A673 (cell line): ENCODE data around the gene SMIM38.

Experiments
- EZH2 ChIP-seq: fragments of 200-600 bp; sonication (generic); IDR thresholded peaks from 2 replicates; pipeline ENCODE4 v1.6.1; 2017; ENCODE audit warnings: borderline replicate concordance, low read depth, mild to moderate bottlenecking, mixed read lengths, antibody characterized with exemption, low read length; ENCODE audit not compliant: poor library complexity, severe bottlenecking
- TF ChIP-seq, protein P1 (sequence below): fragments of 300-800, 200-600 bp; sonication (generic); conservative IDR thresholded peaks from 2 replicates; pipeline ENCODE4 v1.5.1; 2017; ENCODE audit warnings: low read depth, mild to moderate bottlenecking, antibody characterized with exemption, low read length, moderate library complexity, mixed read lengths

DNA sequence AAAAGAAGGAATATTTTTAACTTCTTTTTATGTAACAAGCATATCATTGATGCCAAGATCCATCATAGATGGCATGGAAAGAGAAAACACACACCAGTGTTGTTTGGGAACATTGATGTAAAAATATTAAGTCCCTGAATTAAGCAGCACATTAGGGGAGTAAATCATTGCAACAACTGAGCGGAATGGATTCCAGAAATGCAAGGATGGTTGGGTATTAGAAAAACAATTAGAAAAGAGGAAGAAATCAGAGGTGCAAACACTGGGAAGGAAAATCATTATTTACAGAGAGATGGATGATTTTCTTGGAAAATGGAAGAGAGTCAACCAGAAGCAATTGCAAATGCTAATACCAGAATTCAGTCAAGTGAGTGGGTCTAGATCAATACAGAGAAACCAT lies 8.1 kb downstream of the SMIM38 start:
- TF ChIP-seq, protein P1, sequence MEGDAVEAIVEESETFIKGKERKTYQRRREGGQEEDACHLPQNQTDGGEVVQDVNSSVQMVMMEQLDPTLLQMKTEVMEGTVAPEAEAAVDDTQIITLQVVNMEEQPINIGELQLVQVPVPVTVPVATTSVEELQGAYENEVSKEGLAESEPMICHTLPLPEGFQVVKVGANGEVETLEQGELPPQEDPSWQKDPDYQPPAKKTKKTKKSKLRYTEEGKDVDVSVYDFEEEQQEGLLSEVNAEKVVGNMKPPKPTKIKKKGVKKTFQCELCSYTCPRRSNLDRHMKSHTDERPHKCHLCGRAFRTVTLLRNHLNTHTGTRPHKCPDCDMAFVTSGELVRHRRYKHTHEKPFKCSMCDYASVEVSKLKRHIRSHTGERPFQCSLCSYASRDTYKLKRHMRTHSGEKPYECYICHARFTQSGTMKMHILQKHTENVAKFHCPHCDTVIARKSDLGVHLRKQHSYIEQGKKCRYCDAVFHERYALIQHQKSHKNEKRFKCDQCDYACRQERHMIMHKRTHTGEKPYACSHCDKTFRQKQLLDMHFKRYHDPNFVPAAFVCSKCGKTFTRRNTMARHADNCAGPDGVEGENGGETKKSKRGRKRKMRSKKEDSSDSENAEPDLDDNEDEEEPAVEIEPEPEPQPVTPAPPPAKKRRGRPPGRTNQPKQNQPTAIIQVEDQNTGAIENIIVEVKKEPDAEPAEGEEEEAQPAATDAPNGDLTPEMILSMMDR: no peak
- TF ChIP-seq EZH2: no peak
